Measurements from ENCODE around the gene AMPH. TPM values are rescaled to one million over a fixed set of nuclear protein-coding genes. Genes with fewer than 3 reads are reported as not detected.

AMPH gene
- total RNA-seq, 1 experiment from 2014 or later, result not detected

DNA sequence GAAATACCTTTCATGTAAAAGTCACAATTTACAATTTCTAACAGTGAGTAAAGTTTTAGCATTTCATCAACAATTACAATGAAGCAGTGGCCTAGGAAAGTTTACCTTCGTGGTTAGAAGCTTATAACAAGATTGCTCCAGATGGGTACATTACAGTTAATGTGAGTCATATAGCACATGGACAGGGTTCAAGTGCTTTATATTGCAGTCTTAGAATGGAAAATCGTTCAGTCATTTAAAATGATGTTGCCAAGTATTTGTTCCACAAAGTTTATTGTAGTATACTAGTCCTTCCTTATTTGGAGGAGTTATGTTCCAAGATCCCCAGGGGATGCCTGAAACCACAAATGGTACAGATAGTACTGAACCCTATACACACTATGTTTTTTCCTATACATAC is 183.1 kb downstream of the AMPH start:
- H3K4me3 ChIP-seq, result no peak overlapping the region
- intact Hi-C loops (cut with micrococcal nuclease; ENCODE audit: unreplicated experiment), result no loop called here
- no peak overlapping the region for H2AFZ ChIP-seq
- no TSS peak for BruUV-seq (replicated peaks)
- no peak for DNase-seq
- no peaks in the 10 kb centered on the region for H3K79me2 ChIP-seq (ENCODE audit: low read depth)
- H4K20me1 ChIP-seq (ENCODE audit: insufficient read depth), result no peaks in the 10 kb centered on the region
- H3K27ac ChIP-seq, result no peak overlapping the region
- TF ChIP-seq EZH2 (IDR thresholded peaks at IDR 0.05; ENCODE audit: low read depth), result no peak
- TF ChIP-seq, protein P1, sequence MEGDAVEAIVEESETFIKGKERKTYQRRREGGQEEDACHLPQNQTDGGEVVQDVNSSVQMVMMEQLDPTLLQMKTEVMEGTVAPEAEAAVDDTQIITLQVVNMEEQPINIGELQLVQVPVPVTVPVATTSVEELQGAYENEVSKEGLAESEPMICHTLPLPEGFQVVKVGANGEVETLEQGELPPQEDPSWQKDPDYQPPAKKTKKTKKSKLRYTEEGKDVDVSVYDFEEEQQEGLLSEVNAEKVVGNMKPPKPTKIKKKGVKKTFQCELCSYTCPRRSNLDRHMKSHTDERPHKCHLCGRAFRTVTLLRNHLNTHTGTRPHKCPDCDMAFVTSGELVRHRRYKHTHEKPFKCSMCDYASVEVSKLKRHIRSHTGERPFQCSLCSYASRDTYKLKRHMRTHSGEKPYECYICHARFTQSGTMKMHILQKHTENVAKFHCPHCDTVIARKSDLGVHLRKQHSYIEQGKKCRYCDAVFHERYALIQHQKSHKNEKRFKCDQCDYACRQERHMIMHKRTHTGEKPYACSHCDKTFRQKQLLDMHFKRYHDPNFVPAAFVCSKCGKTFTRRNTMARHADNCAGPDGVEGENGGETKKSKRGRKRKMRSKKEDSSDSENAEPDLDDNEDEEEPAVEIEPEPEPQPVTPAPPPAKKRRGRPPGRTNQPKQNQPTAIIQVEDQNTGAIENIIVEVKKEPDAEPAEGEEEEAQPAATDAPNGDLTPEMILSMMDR (conservative IDR thresholded peaks at IDR 0.05), result no peak
- ChIA-PET POLR2A (ENCODE audit: unreplicated experiment) (no interaction called here), CTCF (no interaction called here)
- no peaks in the 10 kb centered on the region for H3K9me2 ChIP-seq (ENCODE audit: insufficient read depth)
- H3F3A ChIP-seq (ENCODE audit: insufficient read depth, low read depth), result no peaks in the 10 kb centered on the region
- H3K36me3 ChIP-seq (ENCODE audit: low read depth), result no peaks in the 10 kb centered on the region
- H3K9me3 ChIP-seq (ENCODE audit: insufficient read depth, low read depth), result no peaks in the 10 kb centered on the region
- H3K4me2 ChIP-seq, result no peak overlapping the region
- peaks cover 10% of the 10 kb centered on the region for H3K27me3 ChIP-seq (ENCODE audit: insufficient read depth, low read depth)
- no peaks in the 10 kb centered on the region for H3K4me1 ChIP-seq (replicated peaks; ENCODE audit: insufficient read depth)

DNA sequence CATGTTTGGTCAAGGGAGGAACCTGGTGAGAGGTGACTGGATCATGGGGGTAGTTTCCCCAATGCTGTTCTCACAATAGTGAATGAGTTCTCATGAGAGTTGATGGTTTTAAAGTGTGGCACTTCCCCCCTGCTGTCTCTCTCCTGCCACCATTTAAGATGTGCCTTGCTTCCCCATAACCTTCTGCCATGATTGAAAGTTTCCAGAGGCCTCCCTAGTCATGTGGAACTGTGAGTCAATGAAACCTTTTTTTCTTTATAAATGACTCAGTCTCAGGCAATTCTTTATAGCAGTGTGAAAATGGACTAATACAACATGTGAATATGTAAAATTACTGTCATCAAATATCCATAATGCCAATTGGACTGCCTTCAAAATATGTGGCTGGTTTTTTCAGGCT is 192.2 kb downstream of the AMPH start:
- Histone ChIP-seq H3K4me2 (no peak overlapping the region), H3K4me3 (no peak overlapping the region), H3K9me2 (ENCODE audit: insufficient read depth) (no peaks in the 10 kb centered on the region), H3K9me3 (ENCODE audit: insufficient read depth, low read depth) (no peaks in the 10 kb centered on the region), H3K4me1 (replicated peaks; ENCODE audit: insufficient read depth) (no peaks in the 10 kb centered on the region), H3K79me2 (ENCODE audit: low read depth) (no peaks in the 10 kb centered on the region), H3K36me3 (ENCODE audit: low read depth) (no peaks in the 10 kb centered on the region), H4K20me1 (ENCODE audit: insufficient read depth) (no peaks in the 10 kb centered on the region), H3K27me3 (ENCODE audit: insufficient read depth, low read depth) (0 out of 2 replicates have a peak, but pooled peaks cover 2% of the 10 kb centered on the region), H2AFZ (no peak overlapping the region), H3F3A (ENCODE audit: insufficient read depth, low read depth) (no peaks in the 10 kb centered on the region), H3K27ac (no peak overlapping the region)
- DNase-seq, result no peak
- intact Hi-C loops (cut with micrococcal nuclease; ENCODE audit: unreplicated experiment), result no loop called here
- CTCF ChIA-PET, result no interaction called here
- no TSS peak for BruUV-seq (replicated peaks)
- TF ChIP-seq EZH2 (IDR thresholded peaks at IDR 0.05; ENCODE audit: low read depth), result no peak
- TF ChIP-seq, protein P1 (conservative IDR thresholded peaks at IDR 0.05), result no peak
- POLR2A ChIA-PET (ENCODE audit: unreplicated experiment), result no interaction called here

DNA sequence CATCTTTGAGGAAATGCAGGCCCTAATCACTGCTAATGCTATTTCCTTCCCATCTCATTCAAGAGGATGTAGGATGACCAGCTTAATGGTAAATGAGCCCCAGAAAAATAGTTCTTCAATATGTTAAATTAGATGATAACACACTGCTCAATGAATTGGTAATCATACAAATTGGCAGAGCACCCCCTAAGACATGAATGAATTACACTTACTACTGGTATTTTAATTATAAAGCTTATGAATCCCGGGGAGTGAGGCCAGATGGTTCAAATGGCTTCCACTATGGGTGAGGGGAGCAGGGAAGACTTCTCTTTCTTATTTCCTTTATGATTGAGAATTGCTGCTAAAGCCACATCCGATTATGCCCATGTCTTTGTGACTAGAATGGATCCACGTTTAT is 198.5 kb downstream of the AMPH start:
- CTCF ChIA-PET, result no interaction called here
- POLR2A ChIA-PET (ENCODE audit: unreplicated experiment), result no interaction called here
- Histone ChIP-seq H3K9me2 (ENCODE audit: insufficient read depth) (no peaks in the 10 kb centered on the region), H3K79me2 (ENCODE audit: low read depth) (no peaks in the 10 kb centered on the region), H3K36me3 (ENCODE audit: low read depth) (no peaks in the 10 kb centered on the region), H3K4me2 (no peak overlapping the region), H3K27ac (no peak overlapping the region), H3F3A (ENCODE audit: insufficient read depth, low read depth) (no peaks in the 10 kb centered on the region), H2AFZ (no peak overlapping the region), H4K20me1 (ENCODE audit: insufficient read depth) (no peaks in the 10 kb centered on the region), H3K9me3 (ENCODE audit: insufficient read depth, low read depth) (no peaks in the 10 kb centered on the region), H3K27me3 (ENCODE audit: insufficient read depth, low read depth) (peaks cover 14% of the 10 kb centered on the region; the same call in 1 of the 2 replicates), H3K4me3 (no peak overlapping the region), H3K4me1 (replicated peaks; ENCODE audit: insufficient read depth) (no peaks in the 10 kb centered on the region)
- intact Hi-C loops (cut with micrococcal nuclease; ENCODE audit: unreplicated experiment), result no loop called here
- TF ChIP-seq, protein P1 (conservative IDR thresholded peaks at IDR 0.05), result no peak
- TF ChIP-seq EZH2 (IDR thresholded peaks at IDR 0.05; ENCODE audit: low read depth), result no peak
- no peak for DNase-seq
- no TSS peak for BruUV-seq (replicated peaks)
